Measurements from ENCODE around the gene BSPRY. TPM values are rescaled to one million over a fixed set of nuclear protein-coding genes. Genes with fewer than 3 reads are reported as not detected.

BSPRY gene
- total RNA-seq, 2 experiments from 2014 or later, result 11.7 to 12.2 TPM

DNA sequence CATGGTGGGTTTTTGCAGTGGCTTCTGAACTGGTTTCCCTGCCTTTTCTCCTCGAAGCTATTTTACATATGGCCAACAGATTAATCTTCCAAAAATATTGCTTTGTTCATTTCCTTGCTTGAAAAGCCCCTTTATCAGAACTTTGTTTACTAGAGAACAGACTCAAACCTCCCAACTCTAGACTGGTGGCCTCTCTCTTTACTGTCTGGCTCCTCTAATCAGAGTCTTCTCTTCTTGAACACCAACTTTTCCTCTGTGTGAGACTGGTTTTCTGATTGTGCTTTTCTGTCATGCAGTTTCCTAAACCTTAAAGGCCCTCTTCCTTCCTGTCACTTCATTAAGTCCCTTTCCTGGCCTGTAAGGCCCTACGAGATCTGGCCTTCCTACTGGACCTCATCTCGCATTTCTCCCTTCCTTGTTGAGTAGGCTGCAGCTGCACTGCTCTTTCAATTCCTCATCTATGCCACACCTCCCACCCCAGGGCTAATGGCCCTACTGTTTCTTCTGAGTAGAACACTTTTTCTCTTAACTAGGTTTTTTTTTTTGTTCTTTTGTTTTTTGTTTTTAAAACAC lies 66.9 kb downstream of the BSPRY start:
- H3K4me1 Mint-ChIP-seq, result peaks cover 4% of the 10 kb centered on the region
- no peak for DNase-seq
- no peaks in the 10 kb centered on the region for H3K27me3 Mint-ChIP-seq
- H3K9me3 Mint-ChIP-seq, result no peaks in the 10 kb centered on the region
- H3K4me3 Mint-ChIP-seq, result no peak overlapping the region
- H3K36me3 Mint-ChIP-seq, result no peaks in the 10 kb centered on the region
- H3K27ac Mint-ChIP-seq, result no peak overlapping the region

DNA sequence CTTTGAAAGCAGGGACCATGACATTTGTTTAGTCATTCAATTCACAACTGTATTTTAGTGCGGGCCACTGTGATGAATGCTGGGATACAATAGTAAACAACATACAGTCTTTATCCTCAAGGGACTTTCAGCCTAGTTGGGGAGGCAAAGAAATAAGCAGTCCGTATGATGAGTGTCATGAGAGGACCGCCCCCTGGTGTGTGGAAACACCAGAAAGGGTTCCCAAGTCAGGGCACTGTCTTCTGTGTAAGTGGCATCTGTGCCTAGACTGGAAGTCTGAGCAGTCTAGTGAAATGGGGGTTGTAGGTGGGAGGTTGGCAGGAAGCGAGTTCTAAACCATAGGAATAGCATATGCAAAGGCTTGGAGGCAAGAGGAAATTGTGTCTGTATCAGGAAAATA lies 68.0 kb downstream of the BSPRY start:
- no peaks in the 10 kb centered on the region for H3K36me3 Mint-ChIP-seq
- no peaks in the 10 kb centered on the region for H3K4me1 Mint-ChIP-seq
- no peak for DNase-seq
- no peaks in the 10 kb centered on the region for H3K27me3 Mint-ChIP-seq
- no peak overlapping the region for H3K27ac Mint-ChIP-seq
- no peaks in the 10 kb centered on the region for H3K9me3 Mint-ChIP-seq
- no peak overlapping the region for H3K4me3 Mint-ChIP-seq

Other genes with a start within 250 kb of the BSPRY start
- 1 to 10 TPM; 3.2 to 3.4 TPM for gene SLC31A2, start 198.5 kb upstream of the BSPRY start, total RNA-seq
- gene FKBP15, start 128.3 kb upstream of the BSPRY start, total RNA-seq, result 10 to 100 TPM; 28.4 to 28.5 TPM
- 10 to 100 TPM; 16.7 to 16.8 TPM for gene SLC31A1, start 128.0 kb upstream of the BSPRY start, total RNA-seq
- gene CDC26, start 74.0 kb upstream of the BSPRY start, total RNA-seq, result 10 to 100 TPM; 35.1 to 41.8 TPM
- gene PRPF4, start 73.9 kb upstream of the BSPRY start, total RNA-seq, result 10 to 100 TPM; 65.9 to 66.3 TPM
- not detected for gene RNF183, start 46.2 kb upstream of the BSPRY start, total RNA-seq
- 1 to 10 TPM; 2.4 to 2.9 TPM for gene WDR31, start 9.3 kb upstream of the BSPRY start, total RNA-seq
- 10 to 100 TPM; 12.2 to 14.4 TPM for gene HDHD3, start 27.4 kb downstream of the BSPRY start, total RNA-seq
- 10 to 100 TPM; 12.9 to 14.9 TPM for gene ALAD, start 51.7 kb downstream of the BSPRY start, total RNA-seq
- gene POLE3, start 61.1 kb downstream of the BSPRY start, total RNA-seq, result 10 to 100 TPM; 94.2 to 97.8 TPM
- gene C9orf43, start 61.2 kb downstream of the BSPRY start, total RNA-seq, result 1 to 10 TPM in 1 of 2 experiments, under 1 TPM in 1; 0.99 to 1.0 TPM
- 10 to 100 TPM; 61.7 to 65.0 TPM for gene RGS3, start 114.2 kb downstream of the BSPRY start, total RNA-seq

All from activated naive CD8-positive, alpha-beta T cell treated with anti-CD3 and anti-CD28 coated beads for 36 hours (primary cell).